Upper lobe of left lung (tissue), 4 donors: ENCODE data around the gene CCDC195.

Experiments
- CTCF ChIP-seq, 6 experiments: fragments of 450-650 bp in 4 of 6; fragments of 200-600 bp in 2 of 6; sonication (generic) in 2 of 6; IDR thresholded peaks; one replicate each; pipeline ENCODE4 v1.5.1; 2016 to 2019; ENCODE audit warnings: antibody characterized with exemption in 6 of 6
- POLR2A ChIP-seq, 4 donors: fragments of 450-650 bp; IDR thresholded peaks; one replicate each; pipeline ENCODE4 v1.5.1; 2016 to 2017; ENCODE audit warnings: antibody characterized with exemption in 4 of 4, mild to moderate bottlenecking in 2 of 4

GRCh38 chr2:224666951-224667553 lies 49.1 kb downstream of the CCDC195 start:
- no peak for TF ChIP-seq POLR2A (IDR thresholded peaks at IDR 0.05)
- TF ChIP-seq CTCF (IDR thresholded peaks at IDR 0.05), result no peak
